Esophagus muscularis mucosa (tissue), 4 donors: ENCODE measurements around the gene MYO7B. TPM values are rescaled to one million over a fixed set of nuclear protein-coding genes. Genes with fewer than 3 reads are reported as not detected.

Experiments used
- DNase-seq: peaks from one replicate; pipeline ENCODE4 v3.0.0-alpha.2; 2017; ENCODE audit errors: extremely low spot score
- H3K27ac ChIP-seq, 4 donors: fragments of 200-600 bp; sonication (generic); replicated peaks in 1 of 4; 1 replicate in 3 of 4; 2 replicates in 1 of 4; pipeline ENCODE4 v1.5.1; 2016 to 2019; ENCODE audit warnings: mild to moderate bottlenecking in 1 of 4
- H3K27me3 ChIP-seq, 4 donors: fragments of 200-600 bp; sonication (generic); one replicate each; pipeline versions ENCODE4 v1.5.1 to v1.6.0; 2016 to 2019
- H3K36me3 ChIP-seq, 4 donors: fragments of 200-600 bp; sonication (generic); one replicate each; pipeline ENCODE4 v1.5.1; 2016 to 2019
- H3K4me1 ChIP-seq, 4 donors: fragments of 200-600 bp; sonication (generic); one replicate each; pipeline ENCODE4 v1.5.1; 2016 to 2019
- H3K4me3 ChIP-seq, 4 donors: fragments of 200-600 bp; sonication (generic); 1 replicate in 2 of 4; 2 replicates in 2 of 4; pipeline ENCODE4 v1.5.1; 2016 to 2019; ENCODE audit warnings: mild to moderate bottlenecking in 4 of 4, moderate library complexity in 1 of 4
- H3K9me3 ChIP-seq, 4 donors: fragments of 200-600 bp; sonication (generic); 1 replicate in 3 of 4; 2 replicates in 1 of 4; pipeline ENCODE4 v1.5.1; 2016 to 2019
- CTCF ChIP-seq, 3 experiments: fragments of 200-600 bp in 2 of 3; fragments of 450-650 bp in 1 of 3; sonication (generic) in 2 of 3; IDR thresholded peaks; one replicate each; pipeline ENCODE4 v1.5.1; 2017 to 2019; ENCODE audit warnings: antibody characterized with exemption in 3 of 3, mild to moderate bottlenecking in 2 of 3, moderate library complexity in 1 of 3
- EP300 ChIP-seq: sonication (generic); formaldehyde crosslinking; IDR thresholded peaks from one replicate; pipeline ENCODE4 v1.6.1; 2017; ENCODE audit warnings: antibody characterized with exemption
- POLR2A ChIP-seq: fragments of 450-650 bp; IDR thresholded peaks from one replicate; pipeline ENCODE4 v1.6.1; 2017; ENCODE audit warnings: antibody characterized with exemption, moderate library complexity, mild to moderate bottlenecking, low read depth
- POLR2AphosphoS5 ChIP-seq, 2 donors: sonication (generic); formaldehyde crosslinking; IDR thresholded peaks; one replicate each; pipeline ENCODE4 v1.6.1; 2017; ENCODE audit warnings: antibody characterized with exemption in 2 of 2
- WGBS: methylation state at CpG from one replicate; pipeline ENCODE4 v1.1.5; 2018; 5-methylcytosine and 5-hydroxymethylcytosine counted together
- intact Hi-C: fragments of 100-400 bp; cut with DNase I; formaldehyde crosslinking; loops from one replicate; pipeline ENCODE4 v1.15.1; 2023
- total RNA-seq, 4 donors: library from RNA; depleted of rRNA; stranded (reverse); fragments of >200 nt; gene quantifications; one replicate each; pipeline versions ENCODE4 v1.1.0 to v1.2.1, GENCODE V29; 2016

MYO7B gene
- total RNA-seq, 4 donors from 2014 or later: 0.19 to 0.98 (median 0.33) TPM; not detected in 1

GRCh38 chr2:127670055-127670956 is 134.8 kb downstream of the MYO7B start:
- intact Hi-C loops: no loop called here
- peak overlapping the region; percentile 97 to 99 (median 98) for H3K27ac ChIP-seq
- WGBS: 53% methylated on average over 10 of the region's 10 CpGs
- H3K27me3 ChIP-seq: no peaks in the 10 kb centered on the region
- peak overlapping the region; percentile 6 to 92 (median 83) for H3K4me3 ChIP-seq
- no peak for DNase-seq
- peaks cover 0 to 20% (median 0%) of the 10 kb centered on the region in 4 donors for H3K36me3 ChIP-seq
- peaks cover 58 to 94% (median 82%) of the 10 kb centered on the region in 4 donors for H3K4me1 ChIP-seq
- H3K9me3 ChIP-seq: no peaks in the 10 kb centered on the region
- TF ChIP-seq EP300 (no peak), POLR2A (no peak)

GRCh38 chr2:127670957-127671290 is 135.4 kb downstream of the MYO7B start:
- Histone ChIP-seq H3K9me3 (no peaks in the 10 kb centered on the region), H3K27ac (peak overlapping the region; percentile 97 to 99 (median 98)), H3K27me3 (no peaks in the 10 kb centered on the region), H3K36me3 (peaks cover 0 to 20% (median 0%) of the 10 kb centered on the region in 4 donors), H3K4me1 (peaks cover 51 to 94% (median 81%) of the 10 kb centered on the region in 4 donors), H3K4me3 (peak overlapping the region; percentile 6 to 92 (median 83))
- TF ChIP-seq POLR2AphosphoS5 (IDR thresholded peaks at IDR 0.05) (no peak), EP300 (no peak), POLR2A (no peak), CTCF (IDR thresholded peaks at IDR 0.05) (no peak)
- no peak for DNase-seq
- 54% methylated on average over 5 of the region's 5 CpGs for WGBS
- intact Hi-C loops: no loop called here

GRCh38 chr2:127671557-127672302 is 136.2 kb downstream of the MYO7B start:
- H3K27me3 ChIP-seq: no peaks in the 10 kb centered on the region
- H3K4me1 ChIP-seq: peaks cover 51 to 94% (median 81%) of the 10 kb centered on the region in 4 donors
- whole genome bisulfite sequencing: 50% methylated on average over 4 of the region's 14 CpGs
- intact Hi-C loops: no loop called here
- peak overlapping the region; percentile 78 to 97 (median 90) for H3K4me3 ChIP-seq
- peaks cover 0 to 20% (median 0%) of the 10 kb centered on the region in 4 donors for H3K36me3 ChIP-seq
- H3K9me3 ChIP-seq: no peaks in the 10 kb centered on the region
- DNase-seq: no peak
- TF ChIP-seq CTCF (IDR thresholded peaks at IDR 0.05) (no peak), POLR2AphosphoS5 (IDR thresholded peaks at IDR 0.05) (peak in 1 of 2 donors; percentile 9), POLR2A (no peak), EP300 (no peak)
- peak overlapping the region; percentile 97 to 99 (median 98) for H3K27ac ChIP-seq

- Histone ChIP-seq H3K27ac (peak overlapping the region; percentile 97 to 99 (median 98)), H3K4me3 (peak overlapping the region; percentile 78 to 97 (median 90)), H3K27me3 (no peaks in the 10 kb centered on the region), H3K36me3 (peaks cover 0 to 20% (median 0%) of the 10 kb centered on the region in 4 donors), H3K9me3 (no peaks in the 10 kb centered on the region), H3K4me1 (peaks cover 47 to 93% (median 80%) of the 10 kb centered on the region in 4 donors)
- intact Hi-C loops: no loop called here
- 50% methylated on average over 17 of the region's 20 CpGs for WGBS
- TF ChIP-seq POLR2AphosphoS5 (IDR thresholded peaks at IDR 0.05): peak in 1 of 2 donors; percentile 26
- TF ChIP-seq POLR2A: no peak
- no peak for TF ChIP-seq EP300
- no peak for TF ChIP-seq CTCF (IDR thresholded peaks at IDR 0.05)
- DNase-seq: no peak
Observed at GRCh38 chr2:127672341-127673224, 137.1 kb downstream of the MYO7B start.
